Measurements from ENCODE around the gene EDAR.

Gene EDAR

GRCh38 chr2:108877506-108877905 is 111.5 kb downstream of the EDAR start:
- in situ Hi-C loops (cut with HindIII; ENCODE audit: low sequenced_read_pairs): no loop called here

GRCh38 chr2:108870069-108870644 is 118.9 kb downstream of the EDAR start:
- in situ Hi-C loops (cut with HindIII; ENCODE audit: low sequenced_read_pairs): no loop called here

- in situ Hi-C loops (cut with HindIII; ENCODE audit: low sequenced_read_pairs): no loop called here
These were observed 119.5 kb downstream of the EDAR start for GRCh38 chr2:108869542-108869941.

GRCh38 chr2:108868911-108869310 is 120.1 kb downstream of the EDAR start:
- in situ Hi-C loops (cut with HindIII; ENCODE audit: low sequenced_read_pairs): no loop called here

GRCh38 chr2:108866041-108866440 is 123.0 kb downstream of the EDAR start:
- in situ Hi-C loops (cut with HindIII; ENCODE audit: low sequenced_read_pairs): no loop called here

GRCh38 chr2:108858894-108859293 is 130.1 kb downstream of the EDAR start:
- in situ Hi-C loops (cut with HindIII; ENCODE audit: low sequenced_read_pairs): no loop called here

GRCh38 chr2:108855194-108855593 is 133.8 kb downstream of the EDAR start:
- in situ Hi-C loops (cut with HindIII; ENCODE audit: low sequenced_read_pairs): no loop called here

- in situ Hi-C loops (cut with HindIII; ENCODE audit: low sequenced_read_pairs): no loop called here
These were observed 134.5 kb downstream of the EDAR start for GRCh38 chr2:108854484-108854883.

- in situ Hi-C loops (cut with HindIII; ENCODE audit: low sequenced_read_pairs): no loop called here
These were observed 135.6 kb downstream of the EDAR start for GRCh38 chr2:108853421-108853820.

- in situ Hi-C loops (cut with HindIII; ENCODE audit: low sequenced_read_pairs): no loop called here
These were observed 136.6 kb downstream of the EDAR start for GRCh38 chr2:108852375-108852774.

- in situ Hi-C loops (cut with HindIII; ENCODE audit: low sequenced_read_pairs): no loop called here
These were observed 142.0 kb downstream of the EDAR start for GRCh38 chr2:108847000-108847399.

- in situ Hi-C loops (cut with HindIII; ENCODE audit: low sequenced_read_pairs): no loop called here
These were observed 143.1 kb downstream of the EDAR start for GRCh38 chr2:108845923-108846322.
